ENCODE measurements around the gene HS3ST2.

HS3ST2 gene

GRCh38 chr16:22857296-22858025 is 43.5 kb downstream of the HS3ST2 start:
- H3K4me1 ChIP-seq (ENCODE audit: control insufficient read depth, low read length) = no peaks in the 10 kb centered on the region
- no peaks in the 10 kb centered on the region for H4K20me1 ChIP-seq (ENCODE audit: control insufficient read depth, insufficient read depth, low read depth, low read length)
- H3K4me3 ChIP-seq (ENCODE audit: low read length) = no peak overlapping the region
- H3K27me3 ChIP-seq (ENCODE audit: control insufficient read depth, low read length) = peaks cover 12% of the 10 kb centered on the region; the same call in 1 of the 2 replicates
- no peaks in the 10 kb centered on the region for H3K36me3 ChIP-seq (ENCODE audit: control insufficient read depth, low read length)
- TF ChIP-seq CTCF (IDR thresholded peaks at IDR 0.05; ENCODE audit: low read depth, low read length, poor library complexity, severe bottlenecking) (no peak), EZH2phosphoT487 (IDR thresholded peaks at IDR 0.05; ENCODE audit: borderline replicate concordance, low read length) (no peak)
- no peaks in the 10 kb centered on the region for H3K79me2 ChIP-seq (ENCODE audit: control insufficient read depth, low read length)
- H3K9me2 ChIP-seq (replicated peaks; ENCODE audit: control insufficient read depth, low read length) = no peaks in the 10 kb centered on the region
- no peak overlapping the region for H3K4me2 ChIP-seq (ENCODE audit: low read length)
- no peaks in the 10 kb centered on the region for H3K9me3 ChIP-seq (ENCODE audit: control insufficient read depth, insufficient read depth, low read length)
- H3K27ac ChIP-seq (ENCODE audit: low read depth, low read length) = no peak overlapping the region
- H3F3A ChIP-seq (ENCODE audit: control insufficient read depth, insufficient read depth) = no peaks in the 10 kb centered on the region

DNA sequence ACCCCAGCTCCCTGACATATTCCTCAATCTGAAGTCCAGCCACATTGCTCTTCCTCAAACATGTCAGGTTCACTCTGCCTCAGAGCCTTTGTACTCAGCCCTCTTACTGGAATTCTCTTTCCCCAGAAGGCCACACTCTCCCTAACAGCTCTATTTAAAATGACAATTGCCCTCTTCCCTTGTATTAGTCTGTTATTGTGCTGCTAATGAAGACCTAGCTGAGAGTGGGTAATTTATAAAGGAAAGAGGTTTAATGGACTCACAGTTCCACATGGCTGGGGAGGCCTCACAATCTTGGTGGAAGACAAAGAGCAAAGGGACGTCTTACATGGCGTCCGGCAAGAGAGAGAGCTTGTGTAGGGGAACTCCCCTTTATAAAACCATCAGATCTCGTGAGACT is 46.0 kb downstream of the HS3ST2 start:
- Histone ChIP-seq H3K4me2 (ENCODE audit: low read length) (no peak overlapping the region), H4K20me1 (ENCODE audit: control insufficient read depth, insufficient read depth, low read depth, low read length) (no peaks in the 10 kb centered on the region), H3F3A (ENCODE audit: control insufficient read depth, insufficient read depth) (no peaks in the 10 kb centered on the region), H3K27me3 (ENCODE audit: control insufficient read depth, low read length) (peaks cover 6% of the 10 kb centered on the region; the same call in 1 of the 2 replicates), H3K9me2 (replicated peaks; ENCODE audit: control insufficient read depth, low read length) (no peaks in the 10 kb centered on the region), H3K79me2 (ENCODE audit: control insufficient read depth, low read length) (no peaks in the 10 kb centered on the region), H3K4me1 (ENCODE audit: control insufficient read depth, low read length) (no peaks in the 10 kb centered on the region), H3K9me3 (ENCODE audit: control insufficient read depth, insufficient read depth, low read length) (no peaks in the 10 kb centered on the region), H3K4me3 (ENCODE audit: low read length) (no peak overlapping the region), H3K36me3 (ENCODE audit: control insufficient read depth, low read length) (no peaks in the 10 kb centered on the region), H3K27ac (ENCODE audit: low read depth, low read length) (no peak overlapping the region)
- no peak for TF ChIP-seq CTCF (IDR thresholded peaks at IDR 0.05; ENCODE audit: low read depth, low read length, poor library complexity, severe bottlenecking)
- no peak for TF ChIP-seq EZH2phosphoT487 (IDR thresholded peaks at IDR 0.05; ENCODE audit: borderline replicate concordance, low read length)

DNA sequence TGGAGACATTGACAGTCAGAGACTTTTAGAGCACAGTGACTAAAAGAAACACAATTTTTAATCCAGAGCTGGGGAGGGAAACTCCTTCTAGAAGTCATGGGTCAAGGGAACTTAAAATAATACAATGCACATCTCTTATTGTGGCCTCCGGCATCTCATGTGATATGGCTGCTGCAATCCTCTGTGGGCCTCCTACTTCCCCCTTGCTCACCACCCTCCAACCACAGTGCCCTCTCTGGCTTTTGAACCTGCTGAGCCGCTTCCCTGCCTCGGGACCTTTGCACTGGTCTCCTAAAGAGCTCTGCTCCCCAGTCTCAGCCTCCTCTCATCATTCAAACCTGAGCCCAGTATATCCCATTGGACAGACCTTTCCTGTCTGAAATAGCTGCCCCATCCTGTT is 47.6 kb downstream of the HS3ST2 start:
- H3K27me3 ChIP-seq (ENCODE audit: control insufficient read depth, low read length) = 0 out of 2 replicates have a peak, but pooled peaks cover 2% of the 10 kb centered on the region
- no peaks in the 10 kb centered on the region for H3K4me1 ChIP-seq (ENCODE audit: control insufficient read depth, low read length)
- no peaks in the 10 kb centered on the region for H4K20me1 ChIP-seq (ENCODE audit: control insufficient read depth, insufficient read depth, low read depth, low read length)
- no peak overlapping the region for H3K27ac ChIP-seq (ENCODE audit: low read depth, low read length)
- H3K4me3 ChIP-seq (ENCODE audit: low read length) = no peak overlapping the region
- no peak overlapping the region for H3K4me2 ChIP-seq (ENCODE audit: low read length)
- H3F3A ChIP-seq (ENCODE audit: control insufficient read depth, insufficient read depth) = no peaks in the 10 kb centered on the region
- TF ChIP-seq CTCF (IDR thresholded peaks at IDR 0.05; ENCODE audit: low read depth, low read length, poor library complexity, severe bottlenecking) (no peak), EZH2phosphoT487 (IDR thresholded peaks at IDR 0.05; ENCODE audit: borderline replicate concordance, low read length) (no peak)
- H3K36me3 ChIP-seq (ENCODE audit: control insufficient read depth, low read length) = no peaks in the 10 kb centered on the region
- H3K79me2 ChIP-seq (ENCODE audit: control insufficient read depth, low read length) = no peaks in the 10 kb centered on the region
- H3K9me2 ChIP-seq (replicated peaks; ENCODE audit: control insufficient read depth, low read length) = no peaks in the 10 kb centered on the region
- H3K9me3 ChIP-seq (ENCODE audit: control insufficient read depth, insufficient read depth, low read length) = no peaks in the 10 kb centered on the region
